ENCODE data around the gene CD63. TPM values are rescaled to one million over a fixed set of nuclear protein-coding genes. Genes with fewer than 3 reads are reported as not detected.
A peak's percentile ranks its signal among the peaks of the same experiment; 100 is the strongest.

Gene CD63
- total RNA-seq, 1 experiment from 2014 or later = 1,417 TPM

GRCh38 chr12:55688716-55689655, 39.8 kb downstream of the CD63 start:
- no peak for DNase-seq (ENCODE audit: low read depth)

GRCh38 chr12:55687746-55688145, 41.1 kb downstream of the CD63 start:
- no peak for DNase-seq (ENCODE audit: low read depth)

- peak; percentile 34 for DNase-seq (ENCODE audit: low read depth)
These were observed 42.3 kb downstream of the CD63 start for GRCh38 chr12:55686366-55687010.

DNA sequence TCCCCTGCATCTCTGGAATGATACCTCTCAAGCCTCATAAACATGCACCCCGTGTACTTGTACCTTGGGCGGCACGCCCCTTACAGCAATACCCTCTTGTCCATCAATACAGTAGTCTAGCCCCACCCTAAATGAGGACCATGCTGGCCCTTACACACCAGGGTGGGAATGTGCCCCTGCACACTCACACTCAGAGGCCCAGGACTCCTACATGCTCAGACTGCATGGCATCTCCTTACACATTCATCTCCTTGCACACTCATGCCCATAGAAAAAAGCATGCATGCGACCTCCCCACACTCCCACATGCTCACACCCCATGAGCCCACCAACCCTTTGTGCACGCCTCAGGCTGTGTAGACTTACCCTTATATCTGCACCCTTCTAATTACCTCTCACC, 43.1 kb downstream of the CD63 start:
- DNase-seq (ENCODE audit: low read depth) = no peak

GRCh38 chr12:55684761-55685370, 43.9 kb downstream of the CD63 start:
- no peak for DNase-seq (ENCODE audit: low read depth)

DNA sequence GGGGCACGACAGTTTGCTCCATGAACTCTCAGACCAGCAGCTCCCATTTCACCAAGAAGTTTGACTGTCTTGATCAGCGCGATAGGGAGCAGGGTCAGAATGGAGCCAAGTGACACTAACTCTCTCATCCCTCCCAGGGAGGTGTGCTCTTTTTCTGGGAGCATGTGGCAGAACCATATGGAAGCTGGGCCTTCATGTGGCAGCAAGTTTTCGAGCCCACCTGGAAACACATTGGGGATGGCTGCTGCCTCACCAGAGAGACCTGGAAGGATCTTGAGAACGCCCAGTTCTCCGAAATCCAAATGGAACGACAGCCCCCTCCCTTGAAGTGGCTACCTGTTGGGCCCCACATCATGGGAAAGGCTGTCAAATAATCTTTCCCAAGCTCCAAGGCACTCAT, 45.1 kb downstream of the CD63 start:
- no peak for DNase-seq (ENCODE audit: low read depth)

GRCh38 chr12:55682087-55682796, 46.6 kb downstream of the CD63 start:
- no peak for DNase-seq (ENCODE audit: low read depth)

DNA sequence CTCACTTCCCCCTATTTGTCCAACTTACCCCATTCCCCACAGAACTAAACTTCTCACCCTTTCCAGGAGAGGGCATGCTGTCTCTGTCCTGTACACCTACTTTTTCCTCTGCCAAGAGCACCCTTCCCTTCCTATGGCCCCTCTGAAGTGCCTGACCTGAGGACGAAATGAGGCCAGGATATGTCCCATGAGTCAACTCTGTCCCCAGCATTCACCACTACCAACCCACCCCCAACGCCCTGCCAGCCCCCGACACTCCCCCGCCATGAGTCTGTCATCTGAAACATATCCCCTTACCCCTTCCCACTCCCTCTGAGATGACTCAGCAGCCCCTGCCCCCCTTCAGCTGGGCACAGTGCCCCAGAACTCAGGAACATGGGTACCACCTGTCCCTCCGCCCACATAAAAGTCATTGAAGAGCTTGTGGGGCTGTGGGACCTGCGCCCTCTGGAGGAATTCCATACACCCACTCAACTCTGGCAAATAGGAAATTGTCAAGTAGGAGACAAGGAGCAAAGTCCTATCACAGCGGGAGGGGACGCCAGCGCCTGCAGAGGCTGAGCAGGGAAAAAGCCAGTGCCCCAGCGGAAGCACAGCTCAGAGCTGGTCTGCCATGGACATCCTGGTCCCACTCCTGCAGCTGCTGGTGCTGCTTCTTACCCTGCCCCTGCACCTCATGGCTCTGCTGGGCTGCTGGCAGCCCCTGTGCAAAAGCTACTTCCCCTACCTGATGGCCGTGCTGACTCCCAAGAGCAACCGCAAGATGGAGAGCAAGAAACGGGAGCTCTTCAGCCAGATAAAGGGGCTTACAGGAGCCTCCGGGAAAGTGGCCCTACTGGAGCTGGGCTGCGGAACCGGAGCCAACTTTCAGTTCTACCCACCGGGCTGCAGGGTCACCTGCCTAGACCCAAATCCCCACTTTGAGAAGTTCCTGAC, 47.4 kb downstream of the CD63 start:
- peak; percentile 85 for DNase-seq (ENCODE audit: low read depth)

DNA sequence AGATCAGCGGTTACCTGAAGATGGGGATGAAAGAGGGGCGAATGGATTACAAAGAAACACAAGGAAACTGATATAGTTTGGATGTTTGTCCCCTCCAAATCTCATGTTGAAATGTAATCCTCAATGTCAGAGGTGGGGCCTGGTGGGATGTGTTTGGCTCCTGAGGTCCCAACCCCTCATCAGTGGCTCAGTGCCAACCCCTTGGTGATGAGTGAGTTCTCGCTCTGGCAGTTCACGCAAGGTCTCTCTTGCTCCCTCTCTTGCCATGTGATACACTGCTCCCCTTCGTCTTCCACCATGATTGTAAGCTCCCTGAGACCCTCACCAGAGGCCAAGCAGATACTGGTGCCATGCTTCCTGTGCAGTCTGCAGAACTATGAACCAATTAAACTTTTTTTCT, 49.1 kb downstream of the CD63 start:
- DNase-seq (ENCODE audit: low read depth) = no peak

DNA sequence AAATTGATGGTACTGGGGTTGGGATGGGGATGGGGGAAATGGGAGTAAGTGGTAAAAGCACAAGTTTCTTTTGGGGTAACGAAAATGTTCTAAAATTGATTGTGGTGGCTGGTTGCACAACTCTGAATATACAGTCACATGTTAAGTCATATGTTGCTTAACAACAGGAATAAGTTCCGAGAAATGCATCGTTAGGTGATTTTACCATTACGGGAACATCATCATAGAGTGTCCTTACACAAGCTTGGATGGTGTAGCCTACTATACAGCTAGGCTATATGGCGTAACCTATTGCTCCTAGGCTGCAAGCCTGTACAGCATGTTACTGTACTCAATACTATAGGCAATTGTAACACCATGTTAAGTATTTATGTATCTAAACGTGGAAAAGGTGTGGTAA, 52.1 kb downstream of the CD63 start:
- DNase-seq (ENCODE audit: low read depth) = no peak

- DNase-seq (ENCODE audit: low read depth) = no peak
These were observed 53.1 kb downstream of the CD63 start for GRCh38 chr12:55675666-55676065.

Other genes starting within 250 kb of the CD63 start
- not detected in 2 replicates for gene OR6C68, start 236.6 kb downstream of the CD63 start, total RNA-seq (2014; rRNA removed; shearing (Covaris generic))
- gene OR6C4, start 179.4 kb downstream of the CD63 start, total RNA-seq (2014; rRNA removed; shearing (Covaris generic)) = not detected in 2 replicates
- not detected in 2 replicates for gene OR2AP1, start 156.5 kb downstream of the CD63 start, total RNA-seq (2014; rRNA removed; shearing (Covaris generic))
- not detected in 2 replicates for gene OR10P1, start 92.1 kb downstream of the CD63 start, total RNA-seq (2014; rRNA removed; shearing (Covaris generic))
- gene ITGA7, start 21.1 kb downstream of the CD63 start, total RNA-seq (2014; rRNA removed; shearing (Covaris generic)) = 11.4 and 15.1 TPM in 2 replicates
- gene BLOC1S1, start 13.0 kb downstream of the CD63 start, total RNA-seq (2014; rRNA removed; shearing (Covaris generic)) = 155 and 170 TPM in 2 replicates
- gene RDH5, start 8.6 kb downstream of the CD63 start, total RNA-seq (2014; rRNA removed; shearing (Covaris generic)) = 6.0 and 6.7 TPM in 2 replicates
- gene GDF11, start 14.1 kb upstream of the CD63 start, total RNA-seq (2014; rRNA removed; shearing (Covaris generic)) = 1.6 and 2.1 TPM in 2 replicates
- gene SARNP, start 88.7 kb upstream of the CD63 start, total RNA-seq (2014; rRNA removed; shearing (Covaris generic)) = 110 and 137 TPM in 2 replicates
- 25.5 and 37.1 TPM in 2 replicates for gene ORMDL2, start 89.0 kb upstream of the CD63 start, total RNA-seq (2014; rRNA removed; shearing (Covaris generic))
- gene DNAJC14, start 100.6 kb upstream of the CD63 start, total RNA-seq (2014; rRNA removed; shearing (Covaris generic)) = 26.0 and 30.8 TPM in 2 replicates
- 4.2 and 4.4 TPM in 2 replicates for gene MMP19, start 113.9 kb upstream of the CD63 start, total RNA-seq (2014; rRNA removed; shearing (Covaris generic))
- gene PYM1, start 198.9 kb upstream of the CD63 start, total RNA-seq (2014; rRNA removed; shearing (Covaris generic)) = 21.7 and 22.0 TPM in 2 replicates
- gene DGKA, start 202.2 kb upstream of the CD63 start, total RNA-seq (2014; rRNA removed; shearing (Covaris generic)) = 16.9 and 23.6 TPM in 2 replicates
- 0.84 and 1.1 TPM in 2 replicates for gene PMEL, start 237.0 kb upstream of the CD63 start, total RNA-seq (2014; rRNA removed; shearing (Covaris generic))
- 54.7 and 85.4 TPM in 2 replicates for gene CDK2, start 237.8 kb upstream of the CD63 start, total RNA-seq (2014; rRNA removed; shearing (Covaris generic))
- 39.2 and 45.1 TPM in 2 replicates for gene RAB5B, start 245.1 kb upstream of the CD63 start, total RNA-seq (2014; rRNA removed; shearing (Covaris generic))